D721Med (cell line): ENCODE results near the gene HCN4.

Source experiments
- DNase-seq: peaks from one replicate; pipeline ENCODE4 v3.0.0; 2011; ENCODE audit warnings: low spot score; ENCODE audit not compliant: insufficient read length
- FAIRE-seq: peaks from 2 replicates; lab custom pipeline; 2011; peaks lifted over from hg19 to GRCh38; lab: Jason Lieb, UNC
- CTCF ChIP-seq: IDR thresholded peaks from 2 replicates; pipeline ENCODE4 v1.5.1; 2012; ENCODE audit warnings: mild to moderate bottlenecking, control low read depth; ENCODE audit not compliant: insufficient read depth; ENCODE audit errors: missing control alignments

Gene HCN4

GRCh38 chr15:73333001-73333400 lies 35.8 kb downstream of the HCN4 start:
- FAIRE-seq = no peak
- no peak for TF ChIP-seq CTCF
- no peak for DNase-seq

GRCh38 chr15:73331991-73332925 lies 36.5 kb downstream of the HCN4 start:
- no peak for DNase-seq
- FAIRE-seq = no peak
- no peak for TF ChIP-seq CTCF

GRCh38 chr15:73331501-73331900 lies 37.3 kb downstream of the HCN4 start:
- no peak for DNase-seq
- no peak for TF ChIP-seq CTCF
- FAIRE-seq = no peak

GRCh38 chr15:73330206-73331051 lies 38.3 kb downstream of the HCN4 start:
- no peak for TF ChIP-seq CTCF
- FAIRE-seq = no peak

GRCh38 chr15:73329501-73330200 lies 39.1 kb downstream of the HCN4 start:
- FAIRE-seq (no peak), DNase-seq (no peak)
- TF ChIP-seq CTCF = no peak

More at GRCh38 chr15:73330206-73331051, 38.3 kb downstream of the HCN4 start:
- no peak for DNase-seq

GRCh38 chr15:73328981-73329380 lies 39.8 kb downstream of the HCN4 start:
- FAIRE-seq (no peak), DNase-seq (no peak)
- TF ChIP-seq CTCF = no peak
